ENCODE data around the gene SAMD14. TPM values are rescaled to one million over a fixed set of nuclear protein-coding genes. Genes with fewer than 3 reads are reported as not detected.
A peak's percentile ranks its signal among the peaks of the same experiment; 100 is the strongest.

SAMD14 gene
- total and polyA plus RNA-seq, 9 donors = 0.36 to 4.9 (median 1.7) TPM

GRCh38 chr17:50095626-50096037 is 34.3 kb downstream of the SAMD14 start:
- TF ChIP-seq POLR2A (IDR thresholded peaks at IDR 0.05) (no peak), EP300 (IDR thresholded peaks at IDR 0.05) (no peak), CTCF (IDR thresholded peaks at IDR 0.05) (no peak)
- Histone ChIP-seq H3K27me3 (no peaks in the 10 kb centered on the region), H3K36me3 (no peaks in the 10 kb centered on the region), H3K4me1 (ENCODE audit: insufficient read depth) (peaks cover 6% of the 10 kb centered on the region), H3K9me3 (no peaks in the 10 kb centered on the region), H3K4me3 (peak overlapping the region; percentile 98), H3K27ac (peak overlapping the region; percentile 42 to 72)
- intact Hi-C loops (cut with DNase I) = loop anchor here in 2 of 4 donors (10.0 kb wide), 2 partner anchors 179 to 199 kb away; partner anchors contain the start of gene TMEM92 (in 1 of the 2)
- 0 to 1% (median 1%) methylated on average over 12 of the region's 12 CpGs for WGBS, 3 donors
- peak in 1 of 5 donors; percentile 48 for DNase-seq

GRCh38 chr17:50094753-50095619 is 35.0 kb downstream of the SAMD14 start, which contains the start of gene PDK2:
TSS of gene PDK2 (plus strand) at chr17:50095351. CDS start at chr17:50095436, 85 bp downstream.
- peaks cover 6% of the 10 kb centered on the region for H3K4me1 ChIP-seq (ENCODE audit: insufficient read depth)
- TF ChIP-seq CTCF (IDR thresholded peaks at IDR 0.05) = no peak
- no peak for TF ChIP-seq POLR2A (IDR thresholded peaks at IDR 0.05)
- no peak for TF ChIP-seq EP300 (IDR thresholded peaks at IDR 0.05)
- peak within 1 kb of the TSS; percentile 42 to 72 for H3K27ac ChIP-seq
- WGBS, 3 donors = 0 to 1% (median 1%) methylated on average over 68 of the region's 68 CpGs
- no peaks in the 10 kb centered on the region for H3K27me3 ChIP-seq
- intact Hi-C loops (cut with DNase I) = loop anchor here in 3 of 4 donors (5.0 to 10.0 kb wide), 3 partner anchors 180 to 202 kb away; partner anchors contain the start of gene TMEM92 (in 1 of the 3)
- H3K4me3 ChIP-seq = peak within 1 kb of the TSS; percentile 98
- no peaks in the 10 kb centered on the region for H3K36me3 ChIP-seq
- DNase-seq = peak; percentile 96 to 98 (median 96)
- no peaks in the 10 kb centered on the region for H3K9me3 ChIP-seq

- Histone ChIP-seq H3K4me1 (ENCODE audit: insufficient read depth) (peaks cover 6% of the 10 kb centered on the region), H3K36me3 (no peaks in the 10 kb centered on the region), H3K27ac (peak overlapping the region in 1 of 2 donors; percentile 52), H3K27me3 (no peaks in the 10 kb centered on the region), H3K4me3 (peak overlapping the region; percentile 98), H3K9me3 (no peaks in the 10 kb centered on the region)
- intact Hi-C loops (cut with DNase I) = loop anchor here in 3 of 4 donors (5.0 to 10.0 kb wide), 3 partner anchors 181 to 203 kb away; partner anchors contain the start of gene TMEM92 (in 1 of the 3)
- DNase-seq = peak; percentile 87 to 93 (median 92)
- 0 to 1% (median 0%) methylated on average over 21 of the region's 21 CpGs for WGBS, 3 donors
- TF ChIP-seq CTCF (IDR thresholded peaks at IDR 0.05) (peak; percentile 88 to 94 (median 91)), POLR2A (IDR thresholded peaks at IDR 0.05) (no peak), EP300 (IDR thresholded peaks at IDR 0.05) (no peak)
These were observed 35.7 kb downstream of the SAMD14 start for GRCh38 chr17:50094243-50094752.

GRCh38 chr17:50093807-50094206 is 36.2 kb downstream of the SAMD14 start:
- no peaks in the 10 kb centered on the region for H3K9me3 ChIP-seq
- 21 to 25% (median 25%) methylated on average over 3 of the region's 3 CpGs for WGBS, 3 donors
- no peaks in the 10 kb centered on the region for H3K36me3 ChIP-seq
- TF ChIP-seq EP300 (IDR thresholded peaks at IDR 0.05) = no peak
- no peak for TF ChIP-seq CTCF (IDR thresholded peaks at IDR 0.05)
- no peak for TF ChIP-seq POLR2A (IDR thresholded peaks at IDR 0.05)
- DNase-seq = no peak
- intact Hi-C loops (cut with DNase I) = loop anchor here in 3 of 4 donors (5.0 to 10.0 kb wide), 3 partner anchors 181 to 203 kb away; partner anchors contain the start of gene TMEM92 (in 1 of the 3)
- no peak overlapping the region for H3K27ac ChIP-seq
- H3K27me3 ChIP-seq = no peaks in the 10 kb centered on the region
- peaks cover 6% of the 10 kb centered on the region for H3K4me1 ChIP-seq (ENCODE audit: insufficient read depth)
- no peak overlapping the region for H3K4me3 ChIP-seq

Data from ovary (tissue), 9 donors.